NCI-H748 treated with DMSO at 0.1 percent for 48 hours (cell line): ENCODE measurements around the gene CAMK2N2.
"Not testable (repeated sequence)": the region's sequence is repeated elsewhere in the genome, so short reads cannot be mapped to it uniquely, and the experiment has no call there.

Experiments used
- DNase-seq: peaks from one replicate; lab custom pipeline; 2025; lab: John Stamatoyannopoulos, UW

The CAMK2N2 gene

GRCh38 chr3:184272269-184272668 is 10.9 kb upstream of the CAMK2N2 start:
- DNase-seq, result no peak

- not testable (repeated sequence) for DNase-seq
Measured at GRCh38 chr3:184267249-184267648, 5.9 kb upstream of the CAMK2N2 start.

- no peak for DNase-seq
Measured at GRCh38 chr3:184262764-184263179, 1.4 kb upstream of the CAMK2N2 start.

GRCh38 chr3:184261854-184262763 is 756 bp upstream of the CAMK2N2 start:
- DNase-seq, result peak; percentile 50

GRCh38 chr3:184260724-184261269 is 556 bp downstream of the CAMK2N2 start:
- no peak for DNase-seq

GRCh38 chr3:184259878-184260723 is 1.3 kb downstream of the CAMK2N2 start:
- no peak for DNase-seq

- no peak for DNase-seq
Measured at GRCh38 chr3:184259396-184259877, 1.9 kb downstream of the CAMK2N2 start.

- DNase-seq, result no peak
Measured at GRCh38 chr3:184258926-184259325, 2.4 kb downstream of the CAMK2N2 start.

- no peak for DNase-seq
Measured at GRCh38 chr3:184257083-184257915, 4.1 kb downstream of the CAMK2N2 start.

- no peak for DNase-seq
Measured at GRCh38 chr3:184255291-184256039, 5.9 kb downstream of the CAMK2N2 start.

- peak; percentile 85 for DNase-seq
Measured at GRCh38 chr3:184250167-184250828, 11.1 kb downstream of the CAMK2N2 start.

GRCh38 chr3:184249412-184250166 is 11.8 kb downstream of the CAMK2N2 start, which contains the start of gene EEF1AKMT4:
Gene EEF1AKMT4 (plus strand): TSS chr3:184249672. CDS start chr3:184249695, 23 bp downstream.
- DNase-seq, result peak; percentile 84

GRCh38 chr3:184248454-184249411 is 12.6 kb downstream of the CAMK2N2 start, which contains the start of gene ALG3:
Gene ALG3 (minus strand): TSS chr3:184248962. CDS start chr3:184248940, 22 bp downstream.
- DNase-seq, result no peak

GRCh38 chr3:184242297-184242685 is 19.1 kb downstream of the CAMK2N2 start:
- no peak for DNase-seq

GRCh38 chr3:184241447-184242296 is 19.7 kb downstream of the CAMK2N2 start:
- DNase-seq, result no peak

GRCh38 chr3:184241141-184241446 is 20.3 kb downstream of the CAMK2N2 start:
- no peak for DNase-seq
